ENCODE measurements around the gene NFATC2. TPM values are rescaled to one million over a fixed set of nuclear protein-coding genes. Genes with fewer than 3 reads are reported as not detected.

The NFATC2 gene
- total and polyA plus RNA-seq, 2 of the 4 experiments (the other 2 are of a cell fraction): 0.18 to 0.38 TPM

DNA sequence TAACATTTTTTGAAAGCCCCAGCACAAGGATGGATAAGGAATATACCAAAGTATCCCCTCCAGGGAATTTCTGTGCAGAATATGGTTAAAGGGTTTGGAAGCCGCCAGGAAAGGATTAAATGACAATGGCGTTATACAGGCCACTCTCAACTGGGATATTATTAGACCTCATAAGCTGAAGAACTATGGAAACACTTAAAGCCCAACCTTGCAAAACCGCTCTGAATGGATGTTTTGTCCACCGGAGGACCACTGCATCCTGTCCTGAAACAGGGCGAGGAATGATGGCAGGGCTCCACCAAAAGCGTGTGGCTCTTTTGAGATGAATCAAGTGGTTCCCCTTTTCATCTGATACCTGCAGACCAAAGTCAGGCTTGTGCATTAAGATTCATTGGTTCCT, 32.4 kb downstream of the NFATC2 start:
- CTCF ChIA-PET: no interaction called here
- Histone ChIP-seq H2BK120ac (ENCODE audit: low read depth, low read length) (no peak overlapping the region), H2BK20ac (ENCODE audit: low read depth, low read length) (no peak overlapping the region), H4K91ac (ENCODE audit: insufficient read depth, low read depth, low read length) (no peak overlapping the region), H4K20me1 (ENCODE audit: insufficient read depth, low read length) (no peaks in the 10 kb centered on the region), H3K4me3 (ENCODE audit: insufficient read depth, low read depth, low read length) (no peak overlapping the region), H3K56ac (ENCODE audit: extremely low read depth, insufficient read depth, low read length) (no peak overlapping the region), H3K14ac (replicated peaks; ENCODE audit: low read depth, low read length) (no peak overlapping the region), H3K4ac (ENCODE audit: low read depth, low read length) (no peak overlapping the region), H3K4me2 (ENCODE audit: low read depth, low read length) (no peak overlapping the region), H3K27ac (ENCODE audit: insufficient read depth, low read length) (no peak overlapping the region), H4K5ac (ENCODE audit: low read depth, low read length) (no peak overlapping the region), H2AK9ac (replicated peaks; ENCODE audit: low read depth, low read length, poor library complexity) (no peak overlapping the region), H4K8ac (ENCODE audit: low read depth in 2 of 2, low read length in 2 of 2) (no peak overlapping the region), H3K18ac (ENCODE audit: low read depth, low read length) (no peak overlapping the region), H2BK5ac (ENCODE audit: low read depth, low read length, poor library complexity, severe bottlenecking) (no peak overlapping the region), H3K79me1 (ENCODE audit: low read depth in 1 of 2, low read length in 2 of 2) (no peaks in the 10 kb centered on the region), H3K36me3 (ENCODE audit: control insufficient read depth, insufficient read depth, low read length) (no peaks in the 10 kb centered on the region), H3K9me1 (ENCODE audit: insufficient read depth, low read length) (peaks cover 6% of the 10 kb centered on the region), H2AK5ac (ENCODE audit: low read depth, low read length) (no peak overlapping the region), H3K9ac (ENCODE audit: low read depth, low read length) (no peak overlapping the region), H3K9me3 (ENCODE audit: control insufficient read depth, insufficient read depth, low read length) (no peaks in the 10 kb centered on the region), H2BK15ac (ENCODE audit: low read depth, low read length) (no peak overlapping the region), H3K4me1 (ENCODE audit: control insufficient read depth, insufficient read depth, low read length) (peaks cover 4% of the 10 kb centered on the region; the same call in 1 of the 2 replicates), H3K27me3 (ENCODE audit: control insufficient read depth, insufficient read depth, low read length) (no peaks in the 10 kb centered on the region), H3K23ac (ENCODE audit: low read depth, low read length) (no peak overlapping the region), H2AFZ (replicated peaks; ENCODE audit: low read length, poor library complexity) (no peak overlapping the region)
- WGBS, 2 experiments (ENCODE audit: extremely low coverage in 2 of 2, insufficient read length in 1 of 2): 100% methylated on average over 1 of the region's 6 CpGs; no CpG with 5 or more reads in 1 of the 2 experiments
- no peak for DNase-seq
- no TSS peak for BruUV-seq (replicated peaks)
- POLR2A ChIA-PET (ENCODE audit: unreplicated experiment): no interaction called here
- intact Hi-C loops (cut with micrococcal nuclease): loop anchor here (2.0 kb wide), 1 partner anchor 43 kb away; no protein-coding TSS in a partner anchor
- dilution Hi-C loops (cut with HindIII; ENCODE audit: low sequenced_read_pairs, unreplicated experiment): no loop called here
- in situ Hi-C loops (cut with MboI; ENCODE audit: low sequenced_read_pairs): no loop called here
- no peak for TF ChIP-seq RAD21 (IDR thresholded peaks at IDR 0.05; ENCODE audit: low read length)
- TF ChIP-seq SMC3 (IDR thresholded peaks at IDR 0.05; ENCODE audit: low read depth, low read length): no peak
- TF ChIP-seq CHD1 (IDR thresholded peaks at IDR 0.05; ENCODE audit: low read depth, low read length): no peak
- TF ChIP-seq, protein P1, sequence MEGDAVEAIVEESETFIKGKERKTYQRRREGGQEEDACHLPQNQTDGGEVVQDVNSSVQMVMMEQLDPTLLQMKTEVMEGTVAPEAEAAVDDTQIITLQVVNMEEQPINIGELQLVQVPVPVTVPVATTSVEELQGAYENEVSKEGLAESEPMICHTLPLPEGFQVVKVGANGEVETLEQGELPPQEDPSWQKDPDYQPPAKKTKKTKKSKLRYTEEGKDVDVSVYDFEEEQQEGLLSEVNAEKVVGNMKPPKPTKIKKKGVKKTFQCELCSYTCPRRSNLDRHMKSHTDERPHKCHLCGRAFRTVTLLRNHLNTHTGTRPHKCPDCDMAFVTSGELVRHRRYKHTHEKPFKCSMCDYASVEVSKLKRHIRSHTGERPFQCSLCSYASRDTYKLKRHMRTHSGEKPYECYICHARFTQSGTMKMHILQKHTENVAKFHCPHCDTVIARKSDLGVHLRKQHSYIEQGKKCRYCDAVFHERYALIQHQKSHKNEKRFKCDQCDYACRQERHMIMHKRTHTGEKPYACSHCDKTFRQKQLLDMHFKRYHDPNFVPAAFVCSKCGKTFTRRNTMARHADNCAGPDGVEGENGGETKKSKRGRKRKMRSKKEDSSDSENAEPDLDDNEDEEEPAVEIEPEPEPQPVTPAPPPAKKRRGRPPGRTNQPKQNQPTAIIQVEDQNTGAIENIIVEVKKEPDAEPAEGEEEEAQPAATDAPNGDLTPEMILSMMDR (conservative IDR thresholded peaks at IDR 0.05; ENCODE audit: low read depth, low read length): no peak
- no peak for TF ChIP-seq RCOR1 (IDR thresholded peaks at IDR 0.05; ENCODE audit: insufficient replicate concordance, low read length)
- TF ChIP-seq ELK1 (IDR thresholded peaks at IDR 0.05; ENCODE audit: borderline replicate concordance, low read depth, low read length): no peak
- TF ChIP-seq MAFK (IDR thresholded peaks at IDR 0.05; ENCODE audit: low read depth, low read length): no peak
- no peak for TF ChIP-seq NFE2L2 (IDR thresholded peaks at IDR 0.05; ENCODE audit: low read depth, low read length)
- no peak for TF ChIP-seq MAZ (IDR thresholded peaks at IDR 0.05; ENCODE audit: borderline replicate concordance, low read depth, low read length)
- no peak for TF ChIP-seq BHLHE40 (IDR thresholded peaks at IDR 0.05; ENCODE audit: low read depth, low read length)
- no peak for TF ChIP-seq POLR2A (IDR thresholded peaks at IDR 0.05; ENCODE audit: low read depth, low read length)
- no peak for TF ChIP-seq RFX5 (IDR thresholded peaks at IDR 0.05; ENCODE audit: low read depth, low read length)
- TF ChIP-seq MXI1 (IDR thresholded peaks at IDR 0.05; ENCODE audit: borderline replicate concordance, low read depth, low read length): no peak
- TF ChIP-seq FOS (IDR thresholded peaks at IDR 0.05; ENCODE audit: low read depth, low read length): no peak
- TF ChIP-seq USF2 (IDR thresholded peaks at IDR 0.05; ENCODE audit: low read depth, low read length): no peak
- TF ChIP-seq CEBPB (IDR thresholded peaks at IDR 0.05; ENCODE audit: low read depth, low read length): no peak
- no peak for ATAC-seq (ENCODE audit: low read depth)

Data from IMR-90 (cell line).